ENCODE measurements around the gene SLAIN2.
"Not testable (repeated sequence)": the region's sequence is repeated elsewhere in the genome, so short reads cannot be mapped to it uniquely, and the experiment has no call there.

The SLAIN2 gene

DNA sequence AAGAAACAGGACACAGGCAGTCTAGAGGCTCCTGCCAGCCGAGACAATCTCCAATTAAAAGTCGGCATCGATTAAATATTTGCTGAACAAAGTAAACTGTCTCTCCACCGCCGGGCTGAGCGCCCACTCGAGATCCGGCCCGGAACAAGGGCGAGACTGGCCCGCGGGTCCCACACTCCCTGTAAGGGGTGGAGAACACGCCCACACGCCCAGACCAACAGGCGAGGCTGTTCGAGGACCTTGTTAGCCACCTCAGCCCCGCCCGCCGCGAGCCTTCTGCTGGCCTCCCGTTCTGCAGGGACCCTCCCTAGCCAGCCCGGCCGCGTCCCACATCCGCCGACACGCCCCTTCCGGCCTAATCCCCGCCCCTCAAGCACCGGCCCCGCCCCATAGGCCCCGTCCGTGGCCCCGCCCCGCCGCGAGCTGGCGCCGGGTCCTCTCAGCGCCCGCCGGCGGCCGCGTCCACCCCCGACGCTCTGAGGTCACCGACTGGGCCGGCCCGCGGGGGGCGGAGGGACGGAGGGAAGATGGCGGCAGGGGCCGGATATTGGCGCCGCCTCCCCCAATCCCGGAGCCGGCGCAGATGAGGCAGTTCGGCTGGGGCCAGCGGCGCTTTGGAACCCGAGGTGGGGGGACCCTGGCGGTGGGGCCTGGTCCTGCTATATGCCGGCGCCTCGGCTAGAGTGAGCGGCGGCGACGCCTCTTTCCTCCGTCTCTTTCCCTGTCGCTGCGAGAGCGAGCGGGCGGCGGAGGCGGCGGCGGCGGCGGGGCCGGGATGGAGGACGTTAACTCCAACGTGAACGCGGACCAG lies at the start of gene SLAIN2:
Gene SLAIN2 (plus strand): TSS at position 565 of the 811 bp plus-strand sequence. CDS start 211 bp downstream, at position 776.
- DNase-seq: peak; percentile 97

DNA sequence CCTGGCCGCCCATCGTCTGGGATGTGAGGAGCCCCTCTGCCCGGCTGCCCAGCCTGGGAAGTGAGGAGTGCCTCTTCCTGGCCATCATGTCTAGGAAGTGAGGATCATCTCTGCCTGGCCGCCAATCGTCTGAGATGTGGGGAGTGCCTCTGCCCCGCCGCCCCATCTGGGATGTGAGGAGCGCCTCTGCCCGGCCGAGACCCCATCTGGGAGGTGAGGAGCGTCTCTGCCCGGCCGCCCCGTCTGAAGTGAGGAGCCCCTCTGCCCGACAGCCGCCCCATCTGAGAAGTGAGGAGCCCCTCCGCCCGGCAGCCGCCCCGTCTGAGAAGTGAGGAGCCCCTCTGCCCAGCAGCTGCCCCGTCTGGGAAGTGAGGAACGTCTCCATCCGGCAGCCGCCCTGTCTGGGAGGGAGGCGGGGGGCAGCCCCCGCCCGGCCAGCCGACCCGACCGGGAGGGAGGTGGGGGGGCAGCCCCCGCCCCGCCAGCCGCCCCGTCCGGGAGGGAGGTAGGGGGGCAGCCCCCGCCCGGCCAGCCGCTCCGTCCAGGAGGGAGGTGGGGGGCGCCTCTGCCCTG lies 49.0 kb upstream of the SLAIN2 start:
- DNase-seq: not testable (repeated sequence)

DNA sequence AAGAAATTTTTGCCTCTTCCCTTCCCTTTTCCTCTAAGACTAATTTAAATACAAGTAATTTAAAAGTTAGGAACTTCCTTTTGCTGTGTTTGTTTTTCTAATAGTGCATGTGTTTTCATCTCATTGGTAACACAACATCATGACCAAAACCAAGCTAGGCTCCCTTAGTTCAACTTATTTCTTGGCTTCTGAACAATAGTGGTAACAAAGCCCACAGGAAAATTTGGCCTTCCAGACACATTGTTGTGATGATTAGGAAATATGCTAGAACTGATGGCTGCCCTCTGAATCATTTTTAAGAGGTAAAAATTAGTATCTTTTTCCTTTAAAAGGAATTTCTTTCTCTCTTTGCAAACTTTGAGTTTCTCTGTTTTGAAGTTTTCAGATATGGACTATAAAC lies 46.2 kb upstream of the SLAIN2 start:
- no peak for DNase-seq

DNA sequence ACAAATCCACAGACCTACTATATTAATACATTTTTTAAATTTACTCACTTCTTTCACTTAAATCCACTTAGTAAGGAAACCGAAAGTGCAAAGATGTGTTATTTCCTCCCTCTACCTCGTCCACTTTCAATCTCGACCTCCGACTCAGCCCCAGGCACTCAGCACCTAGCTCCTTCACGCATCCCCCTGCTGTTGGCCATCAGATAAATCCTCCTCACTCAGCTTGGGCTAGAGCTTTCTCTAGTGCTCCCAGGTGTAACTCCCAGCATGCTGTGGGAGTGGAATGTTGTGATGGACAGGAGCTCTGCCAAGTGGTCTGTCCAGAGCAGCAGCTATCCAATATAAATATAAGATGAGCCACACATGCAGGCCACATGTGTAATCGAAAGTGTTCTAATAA lies 45.0 kb upstream of the SLAIN2 start:
- no peak for DNase-seq

DNA sequence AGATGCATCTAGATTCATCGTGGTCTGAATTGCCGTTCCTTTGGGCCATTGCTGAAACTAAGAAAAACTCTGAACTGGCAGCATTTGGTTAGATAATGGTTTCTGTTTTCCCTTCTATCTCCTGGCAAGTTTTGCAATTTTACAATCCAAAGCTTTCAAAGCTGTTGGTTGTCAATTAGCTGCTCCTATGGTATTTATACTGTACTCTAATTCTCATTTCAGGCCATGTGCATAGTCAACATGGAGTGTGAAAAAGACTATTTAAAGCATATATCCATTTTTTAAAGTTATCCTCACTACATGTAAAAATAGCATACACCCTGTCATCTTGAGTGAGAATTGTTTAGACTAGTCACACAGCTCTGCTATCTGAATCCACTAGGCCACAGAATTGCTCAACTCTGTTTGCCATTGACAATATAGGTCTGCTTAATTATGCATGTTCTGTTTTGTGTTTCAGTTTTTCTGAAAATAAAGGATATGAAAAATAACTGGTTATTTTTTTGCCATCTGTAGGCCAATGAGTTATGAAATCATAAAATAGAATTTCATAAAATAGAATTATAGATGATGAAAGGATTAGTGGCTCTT lies 44.0 kb upstream of the SLAIN2 start:
- DNase-seq: no peak

DNA sequence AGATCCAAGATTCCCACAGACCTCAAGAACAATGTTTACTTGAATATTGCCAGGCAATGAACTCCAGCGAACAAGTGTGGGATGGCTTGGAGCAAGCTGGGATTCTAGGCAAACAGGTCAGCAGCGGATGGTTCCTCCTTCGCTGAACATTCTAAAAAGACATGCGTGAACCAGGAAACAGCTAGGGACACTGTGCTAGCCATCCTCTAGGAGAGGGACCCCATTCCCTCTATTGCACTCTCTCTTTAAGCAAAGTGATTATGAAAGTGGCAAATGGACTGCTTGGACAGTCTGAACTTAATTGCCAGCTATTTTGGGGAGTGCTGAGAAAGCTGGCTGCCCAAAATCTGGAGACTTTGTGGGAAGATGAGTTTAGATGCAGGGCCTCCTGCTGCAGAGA lies 41.8 kb upstream of the SLAIN2 start:
- DNase-seq: no peak

DNA sequence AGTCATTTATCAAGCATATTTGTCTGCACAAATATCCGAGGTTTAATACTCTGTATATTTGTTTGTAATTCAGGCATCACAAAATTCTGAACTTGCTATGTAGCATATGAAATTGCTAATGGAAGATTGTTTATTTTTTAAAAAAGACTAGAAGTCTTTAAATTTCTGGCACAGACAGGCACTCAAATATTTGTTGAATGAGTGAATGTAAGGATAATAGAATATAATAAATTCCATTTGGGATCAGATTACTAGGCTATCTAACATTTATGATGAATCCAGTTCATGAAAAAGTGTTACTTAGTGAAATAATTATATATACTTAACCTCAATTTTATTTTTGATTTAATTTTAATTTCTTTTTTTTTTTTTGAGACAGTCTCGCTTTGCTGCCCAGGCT lies 41.3 kb upstream of the SLAIN2 start:
- no peak for DNase-seq

DNA sequence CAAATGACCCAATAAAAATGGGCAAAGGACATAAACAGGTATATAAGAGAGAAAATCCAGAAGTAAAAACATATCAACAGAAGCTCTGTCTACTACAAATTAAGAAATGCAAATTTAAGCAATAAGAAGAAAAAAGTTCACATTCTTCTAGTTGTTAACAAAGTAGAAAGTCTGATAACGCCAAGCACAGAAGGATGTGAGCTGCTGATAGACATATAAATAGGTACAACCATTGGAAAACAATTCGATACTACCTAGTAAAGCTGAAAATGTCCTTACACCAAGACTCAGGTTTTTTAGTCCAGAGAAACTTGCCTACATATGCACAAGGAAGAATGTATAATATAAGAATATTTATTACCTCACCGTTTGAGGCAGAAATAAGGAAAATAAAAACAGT lies 35.8 kb upstream of the SLAIN2 start:
- DNase-seq: no peak

DNA sequence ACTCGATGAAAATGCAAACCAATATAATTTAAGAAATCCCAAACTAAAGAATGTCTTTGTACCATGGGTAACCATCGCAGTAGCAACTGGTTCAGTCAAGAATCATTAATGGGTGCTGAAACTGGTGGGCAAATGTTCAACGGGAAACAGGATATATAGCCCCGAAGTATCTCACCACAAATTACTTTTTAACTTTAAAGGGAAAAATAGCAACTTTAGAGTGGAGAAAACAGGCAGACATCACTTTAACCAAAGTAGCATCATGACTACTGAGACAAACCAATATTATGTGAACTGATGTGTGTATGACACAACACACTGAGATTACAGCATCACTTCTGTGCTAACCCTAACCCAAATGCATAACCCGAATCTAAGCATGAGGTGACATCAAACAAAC lies 33.8 kb upstream of the SLAIN2 start:
- DNase-seq: no peak

DNA sequence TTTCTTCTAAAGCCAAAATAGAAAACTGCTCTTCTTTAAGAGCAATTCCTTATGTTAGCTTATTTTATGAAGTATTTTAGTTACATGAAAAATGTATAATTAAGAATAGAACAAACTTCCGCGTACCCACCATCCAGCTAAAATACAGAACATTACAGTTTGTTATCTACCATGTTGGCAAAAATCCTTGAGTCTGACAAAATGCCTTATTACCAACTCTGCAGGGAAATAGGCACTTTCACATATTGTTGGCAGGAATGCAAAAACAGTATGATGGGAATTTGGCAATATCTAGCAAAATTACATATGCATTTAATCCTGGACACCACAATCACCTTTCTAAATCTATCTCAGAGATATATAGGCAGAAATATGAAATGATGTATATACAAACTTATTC lies 32.4 kb upstream of the SLAIN2 start:
- DNase-seq: no peak

DNA sequence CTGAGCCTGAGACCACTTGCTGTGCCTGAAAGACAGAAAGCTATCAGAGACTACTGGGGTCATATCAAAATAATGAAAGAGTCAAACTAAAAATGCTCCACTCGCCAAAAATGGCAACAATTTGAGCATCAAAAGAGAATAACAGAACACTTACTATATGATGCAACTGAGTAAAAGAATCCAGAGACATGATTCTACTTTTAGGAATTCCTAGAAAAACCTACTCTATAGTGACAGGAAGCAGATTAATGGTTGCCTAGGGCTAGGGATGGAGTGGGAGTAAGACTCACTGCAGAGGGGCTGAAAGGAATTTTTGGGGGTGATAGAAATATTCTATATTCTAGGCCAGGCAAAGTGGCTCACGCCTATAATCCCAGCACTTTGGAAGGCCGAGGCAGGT lies 29.4 kb upstream of the SLAIN2 start:
- DNase-seq: no peak

DNA sequence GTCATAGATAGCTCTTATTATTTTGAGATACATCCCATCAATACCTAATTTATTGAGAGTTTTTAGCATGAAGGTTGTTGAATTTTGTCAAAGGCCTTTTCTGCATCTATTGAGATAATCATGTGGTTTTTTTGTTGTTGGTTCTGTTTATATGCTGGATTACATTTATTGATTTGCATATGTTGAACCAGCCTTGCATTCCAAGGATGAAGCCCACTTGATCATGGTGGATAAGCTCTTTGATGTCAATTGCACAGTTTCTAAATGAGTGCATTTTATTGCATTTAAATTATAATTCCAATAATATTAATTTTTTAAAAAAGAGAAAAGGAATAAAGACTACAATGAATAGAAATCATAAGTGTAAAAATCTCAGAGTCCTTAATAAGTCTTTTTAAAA lies 26.6 kb upstream of the SLAIN2 start:
- DNase-seq: not testable (repeated sequence)

DNA sequence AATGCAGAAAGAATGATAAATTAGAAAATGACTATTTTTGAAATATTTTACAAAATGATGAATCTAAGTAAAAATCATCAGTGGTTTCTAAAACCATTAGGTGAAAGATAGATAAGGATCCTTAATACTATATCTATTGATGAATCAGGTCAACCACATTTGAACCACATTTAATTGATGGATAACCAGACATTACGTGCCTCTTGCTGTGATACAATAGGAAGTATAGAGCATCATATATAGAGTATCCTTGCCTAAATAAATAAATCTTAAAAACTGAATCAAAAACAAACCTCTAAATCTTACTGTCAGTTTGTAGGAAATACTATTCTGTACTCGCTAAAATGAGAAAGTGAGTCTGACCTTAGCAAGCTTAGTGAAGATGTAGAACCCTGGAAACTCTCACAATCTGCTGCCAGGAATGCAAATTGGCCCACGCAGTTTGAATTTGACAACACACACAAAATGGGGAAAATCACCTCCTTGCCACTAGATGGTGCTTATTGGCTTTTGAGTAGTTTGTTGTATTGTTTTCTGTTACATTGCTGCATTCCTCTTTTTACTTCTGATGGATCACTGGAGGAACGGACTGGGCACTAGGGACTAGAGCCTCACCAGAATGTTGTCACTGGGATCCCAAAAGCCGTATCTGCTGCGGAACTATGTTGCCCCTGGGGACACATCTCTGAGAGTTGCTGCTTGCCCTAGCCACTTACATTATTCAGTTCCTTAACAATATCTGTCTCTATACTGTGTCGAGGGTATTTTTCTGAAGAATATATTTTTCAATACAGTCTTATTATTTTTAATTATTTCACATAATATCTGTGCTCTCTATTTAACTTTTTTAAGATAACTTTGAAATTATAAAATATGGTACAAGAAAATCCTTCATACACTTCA lies 25.4 kb upstream of the SLAIN2 start:
- peak; percentile 4 for DNase-seq

DNA sequence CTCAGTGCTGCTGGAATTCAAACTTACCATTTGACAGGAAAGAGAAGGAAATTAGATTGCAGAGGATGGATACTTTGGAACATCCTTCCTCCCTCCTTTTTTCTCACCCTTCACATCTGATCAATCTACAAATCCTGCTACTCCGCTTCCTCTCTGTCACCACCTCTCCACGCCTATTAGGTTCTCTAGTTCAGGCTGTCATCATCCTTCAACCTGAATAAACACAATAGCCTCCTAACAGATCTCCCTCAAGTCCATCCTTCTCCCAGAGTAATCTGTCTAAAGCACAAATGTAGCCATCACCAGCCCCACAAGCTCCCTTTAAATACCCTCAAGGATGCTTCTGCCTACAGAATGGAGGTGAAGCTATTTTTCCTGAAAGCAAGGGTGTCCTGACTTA lies 20.0 kb upstream of the SLAIN2 start:
- DNase-seq: no peak

DNA sequence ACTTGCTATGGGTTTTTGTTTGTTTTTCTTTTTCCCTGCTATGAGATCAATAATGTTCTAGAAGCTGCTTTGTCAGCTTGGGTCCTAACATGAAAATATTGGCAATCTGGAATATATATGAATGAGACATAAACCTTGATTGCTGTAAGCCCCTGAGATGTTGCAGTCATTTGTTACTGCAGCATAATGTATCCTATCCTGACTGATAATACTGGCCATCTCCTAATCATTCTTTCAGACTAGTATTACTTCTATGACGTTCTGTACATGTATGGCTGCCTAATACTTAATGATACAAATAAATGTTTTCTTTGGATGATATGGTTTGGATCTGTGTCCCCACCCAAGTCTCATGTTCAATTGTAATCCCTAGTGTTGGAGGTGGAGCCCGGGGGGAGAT lies 19.3 kb upstream of the SLAIN2 start:
- no peak for DNase-seq

DNA sequence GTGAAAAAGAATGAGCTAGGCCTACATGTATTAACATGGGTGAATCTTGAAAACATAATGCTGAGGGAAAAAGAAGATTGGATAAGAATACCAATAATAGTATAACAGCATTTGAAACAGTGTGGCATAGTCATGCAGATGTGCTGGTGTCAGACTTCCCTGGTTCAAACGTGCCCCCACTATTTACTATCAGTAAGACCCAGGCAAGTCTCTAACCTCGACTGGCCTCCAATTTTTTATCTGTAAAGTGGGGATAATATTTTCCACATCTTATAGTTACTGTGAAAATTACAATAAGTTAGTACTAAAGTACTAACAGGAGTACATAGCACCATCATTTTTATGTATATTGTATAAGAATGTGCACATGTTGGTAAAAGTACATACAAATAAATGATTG lies 17.0 kb upstream of the SLAIN2 start:
- DNase-seq: no peak

DNA sequence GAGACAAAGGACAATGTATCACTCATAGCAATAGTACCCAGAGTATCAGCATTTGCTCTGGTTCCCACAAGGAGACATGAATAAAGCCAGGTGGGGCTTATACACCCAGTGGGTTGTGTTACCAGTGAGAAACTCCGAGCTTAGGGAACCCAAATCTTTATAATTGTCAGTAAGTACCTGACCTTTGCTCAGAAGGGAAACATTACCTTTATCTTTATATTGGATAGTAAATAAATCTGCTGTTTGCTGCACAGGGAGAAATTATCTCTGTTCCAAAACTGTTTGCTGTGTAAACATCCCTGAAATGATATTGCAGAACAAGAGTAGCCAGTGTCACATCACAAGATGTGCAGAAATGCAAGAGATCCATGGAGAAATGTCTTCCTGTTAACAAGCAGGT lies 12.1 kb upstream of the SLAIN2 start:
- DNase-seq: no peak

DNA sequence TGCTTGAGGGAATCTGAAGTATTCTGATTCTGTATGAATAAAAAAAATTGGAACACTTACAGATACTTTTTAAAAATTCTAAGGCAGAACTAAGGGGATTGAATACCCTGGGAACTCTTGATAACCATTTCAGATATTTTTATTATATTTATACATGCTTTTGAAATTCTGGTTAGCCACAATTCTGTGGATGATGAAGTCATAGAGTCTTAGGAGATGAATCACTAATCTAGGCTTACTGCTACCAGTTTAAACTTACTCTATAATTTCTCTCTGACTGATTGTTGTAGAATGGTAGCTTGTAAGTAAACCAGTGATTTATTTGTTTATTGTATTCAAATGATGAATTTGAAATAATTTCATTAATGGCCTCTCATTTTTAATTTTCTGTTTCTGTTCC lies 11.4 kb upstream of the SLAIN2 start:
- no peak for DNase-seq

DNA sequence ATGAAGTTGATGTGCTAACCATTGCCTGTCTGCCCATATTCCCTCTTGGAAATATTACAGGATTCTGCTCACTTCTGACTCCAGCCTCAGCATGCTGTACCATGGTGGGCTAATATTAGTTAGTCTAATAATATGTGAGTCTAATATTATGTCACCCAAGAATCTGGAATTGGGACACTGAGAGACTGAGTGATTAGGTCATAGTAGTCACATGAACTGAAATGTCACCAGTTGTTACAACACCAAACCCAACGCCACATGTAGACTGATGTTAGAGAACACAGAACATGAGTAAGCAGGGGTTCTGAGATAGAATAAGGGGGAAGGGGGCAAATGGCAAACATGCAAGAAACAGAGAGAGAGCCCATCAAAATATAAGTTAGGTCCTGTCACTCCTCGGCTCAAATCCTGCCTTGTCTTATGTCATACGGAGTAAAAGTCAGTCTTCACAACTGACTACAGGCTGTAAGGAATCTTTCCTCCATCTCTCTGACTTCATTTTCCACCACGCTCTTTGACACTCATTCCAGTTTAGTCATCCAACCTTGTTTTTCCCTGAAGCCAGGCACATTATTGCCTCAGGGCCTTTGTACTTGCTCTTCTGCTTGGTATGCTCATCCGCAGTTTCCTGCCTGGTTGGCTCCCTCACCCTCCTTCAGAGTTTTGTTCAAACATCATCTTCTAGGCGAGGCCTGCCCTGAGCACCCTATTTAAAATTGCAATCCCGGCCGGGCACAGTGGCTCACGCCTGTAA lies 9.6 kb upstream of the SLAIN2 start:
- no peak for DNase-seq

DNA sequence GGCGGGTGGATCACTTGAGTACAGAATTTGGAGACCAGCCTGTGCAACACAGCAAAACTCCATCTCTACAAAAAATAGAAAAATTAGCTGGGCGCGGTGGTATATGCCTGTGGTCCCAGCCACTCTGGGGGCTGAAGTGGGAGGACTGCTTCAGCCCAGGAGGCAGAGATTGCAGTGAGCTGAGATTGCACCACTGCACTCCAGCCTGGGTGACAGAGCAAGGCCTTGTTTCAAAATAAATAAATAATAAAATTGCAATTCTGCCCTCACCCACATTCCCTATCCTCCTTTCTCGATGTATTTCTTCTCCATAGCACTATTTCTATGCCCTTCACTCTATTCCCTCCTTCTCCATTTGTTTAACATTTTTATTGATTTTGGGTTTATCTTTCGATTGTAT lies 8.7 kb upstream of the SLAIN2 start:
- no peak for DNase-seq

DNA sequence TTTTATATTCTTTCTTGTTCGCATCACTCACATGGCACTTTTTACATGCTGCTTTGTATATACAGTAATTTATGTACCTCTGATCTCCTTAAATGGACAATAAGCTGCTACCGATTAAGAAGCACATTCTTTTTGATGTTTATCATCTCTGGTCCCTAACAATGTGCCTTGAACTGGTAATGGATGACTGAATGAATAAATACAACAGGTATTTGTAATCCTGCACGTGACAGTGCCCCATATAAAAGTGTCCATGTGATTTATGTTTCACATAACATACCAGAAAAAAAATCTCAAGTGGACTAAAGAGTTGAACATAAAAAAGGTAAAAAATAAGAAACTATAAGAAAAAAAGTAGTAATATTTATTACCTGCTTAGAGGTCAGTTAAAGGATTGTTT lies 7.7 kb upstream of the SLAIN2 start:
- no peak for DNase-seq

DNA sequence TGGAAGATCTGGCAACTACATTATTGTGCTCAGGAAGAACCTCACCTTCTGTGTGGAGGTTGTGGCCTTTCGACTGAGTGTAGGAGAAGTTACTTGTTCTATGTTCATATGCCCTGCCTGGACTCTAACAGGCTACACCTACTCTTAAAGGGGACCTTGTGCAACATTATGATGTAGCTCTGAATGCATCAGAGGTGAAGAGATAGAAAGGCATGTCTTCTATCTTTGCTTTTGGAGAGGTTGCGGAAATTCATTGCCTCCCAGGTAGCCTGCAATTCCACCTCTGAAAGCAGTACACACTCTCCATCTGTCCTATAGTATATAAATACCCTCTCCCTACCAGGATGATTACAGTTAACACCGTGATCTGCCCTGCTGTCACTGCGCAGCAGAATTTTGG lies 7.1 kb upstream of the SLAIN2 start:
- no peak for DNase-seq

DNA sequence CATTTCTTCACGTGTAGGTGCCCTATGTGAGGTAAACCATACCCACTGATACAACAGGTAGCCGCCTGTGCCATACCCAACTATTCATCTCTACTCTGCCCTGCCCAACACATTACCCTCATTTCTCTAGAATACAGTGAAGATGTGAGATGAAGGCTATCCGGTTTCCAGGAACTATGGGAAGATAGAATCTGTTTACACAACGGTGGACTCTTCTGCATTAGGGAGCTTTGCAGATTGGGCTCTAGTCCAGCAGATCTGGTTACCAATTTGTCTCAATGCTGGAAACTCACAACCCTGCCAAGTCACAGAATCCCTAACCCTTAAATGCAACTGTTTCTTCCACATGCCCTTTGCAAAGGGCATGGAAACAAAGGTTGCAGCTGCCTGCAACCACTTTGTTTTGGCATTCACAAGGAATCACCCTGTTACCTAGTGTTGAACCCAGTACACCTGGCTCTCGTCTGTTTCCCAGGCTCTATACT lies 6.4 kb upstream of the SLAIN2 start:
- DNase-seq: no peak

Data from NCI-H2227 treated with DMSO at 0.1 percent for 48 hours (cell line).